Suppressor macrophage treated with lipopolysaccharide for 1 hour (primary cell): ENCODE results near the gene TMEM240.
A peak's percentile ranks its signal among the peaks of the same experiment; 100 is the strongest.
"Not testable (repeated sequence)": the region's sequence is repeated elsewhere in the genome, so short reads cannot be mapped to it uniquely, and the experiment has no call there.

Experiments used
- DNase-seq, 3 donors: peaks; one replicate each; pipeline ENCODE4 v3.0.0-alpha.2; 2020 to 2022

The TMEM240 gene

DNA sequence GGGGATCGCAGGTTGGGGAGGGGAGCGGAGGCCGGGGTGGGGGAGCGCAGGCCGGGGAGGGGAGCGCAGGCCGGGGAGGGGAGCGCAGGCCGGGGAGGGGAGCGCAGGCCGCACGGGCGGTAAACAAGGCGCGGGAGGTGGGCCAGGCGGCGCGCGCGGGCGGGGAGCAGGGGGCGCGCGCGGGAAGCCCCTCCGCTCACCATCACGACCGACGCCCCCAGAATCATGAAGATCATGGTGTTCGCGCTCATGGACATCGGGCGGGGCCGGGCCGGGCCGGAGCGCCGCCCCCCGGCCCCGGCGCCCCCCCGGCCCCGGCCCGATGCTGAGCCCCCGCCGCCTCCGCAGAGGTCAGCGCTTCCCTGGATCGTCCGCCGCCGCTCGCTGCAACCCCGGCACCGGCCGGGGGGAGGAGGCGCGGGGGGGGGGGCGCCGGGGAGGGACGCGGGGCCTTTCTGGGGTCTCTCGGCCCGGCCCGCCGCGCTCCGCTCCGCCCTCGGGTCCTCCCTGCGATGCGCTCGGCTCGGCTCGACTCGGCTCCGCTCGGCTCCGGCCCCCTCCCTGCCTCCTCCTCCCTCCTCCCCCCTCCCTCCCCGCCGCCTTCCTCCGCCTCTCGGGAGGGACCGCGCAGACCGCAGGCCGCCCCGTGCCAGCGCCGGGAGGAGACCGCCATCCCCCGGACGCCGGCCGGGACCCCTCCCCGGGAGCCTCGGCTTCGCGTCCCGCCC is at the start of gene TMEM240:
TSS of gene TMEM240 (minus strand) at position 535 of the 728 bp plus-strand sequence. CDS start at position 257, 278 bp downstream.
- peak in 2 of 3 donors; percentile 15 to 38 for DNase-seq

GRCh38 chr1:1583347-1584010 is 43.1 kb upstream of the TMEM240 start:
- DNase-seq: no peak

GRCh38 chr1:1582585-1583346 is 42.3 kb upstream of the TMEM240 start:
- no peak for DNase-seq

DNA sequence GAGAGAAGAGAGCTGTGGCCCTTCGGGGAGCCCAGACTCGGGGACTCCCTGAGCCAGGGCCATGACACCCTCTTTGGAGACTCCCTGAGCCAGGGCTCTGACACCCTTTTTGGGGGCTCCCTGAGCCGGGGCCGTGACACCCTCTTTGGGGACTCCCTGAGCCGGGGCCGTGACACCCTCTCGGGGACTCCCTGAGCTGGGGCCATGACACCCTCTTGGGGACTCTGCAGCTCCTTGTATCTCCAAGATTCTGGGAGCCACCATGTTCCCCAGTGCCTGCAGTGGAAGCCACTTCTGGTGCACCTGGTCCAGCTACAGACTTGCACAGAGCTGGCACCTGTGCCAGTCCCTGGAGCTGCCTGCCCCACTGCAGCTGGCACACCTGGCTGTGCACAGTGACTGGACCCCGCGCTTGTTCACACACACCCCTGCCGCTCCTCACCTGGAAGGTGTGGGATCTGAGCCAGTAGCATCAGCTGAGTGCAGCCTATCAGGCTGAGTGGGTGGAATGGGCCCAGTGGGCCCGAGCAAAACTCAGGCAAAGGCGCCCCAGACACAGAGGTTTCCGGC is 38.0 kb upstream of the TMEM240 start:
- DNase-seq: no peak

DNA sequence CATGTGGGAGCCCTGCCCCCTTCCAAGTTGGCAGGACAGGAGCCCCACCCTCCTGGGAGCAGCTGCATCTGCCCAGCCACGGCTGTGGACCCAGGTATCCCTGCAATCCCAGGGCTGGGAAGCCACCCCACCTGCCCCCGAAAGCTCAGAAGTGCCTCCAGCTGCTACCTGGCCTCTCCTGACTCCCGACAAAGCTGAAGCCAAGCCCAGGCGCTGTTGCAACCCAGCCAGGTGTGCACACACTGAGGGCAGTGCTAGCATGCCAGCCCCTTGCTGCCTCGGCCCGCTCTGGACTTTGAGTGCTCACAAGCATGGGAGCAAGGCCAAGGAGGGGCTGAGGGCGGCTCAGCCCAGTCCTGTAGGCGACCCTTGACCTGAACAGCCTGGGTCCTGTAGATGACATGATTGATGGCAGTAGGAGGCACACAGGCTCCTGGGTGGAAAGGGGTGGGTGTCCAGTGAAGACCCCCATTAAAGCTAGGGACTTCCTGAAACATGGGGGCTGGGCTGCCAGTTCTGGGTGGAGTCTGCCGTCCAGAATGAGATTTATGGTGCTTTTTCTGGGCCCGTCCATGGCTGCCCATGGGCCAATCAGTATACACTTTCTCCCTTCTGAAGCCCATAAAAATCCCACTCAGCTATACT is 37.1 kb upstream of the TMEM240 start:
- no peak for DNase-seq

DNA sequence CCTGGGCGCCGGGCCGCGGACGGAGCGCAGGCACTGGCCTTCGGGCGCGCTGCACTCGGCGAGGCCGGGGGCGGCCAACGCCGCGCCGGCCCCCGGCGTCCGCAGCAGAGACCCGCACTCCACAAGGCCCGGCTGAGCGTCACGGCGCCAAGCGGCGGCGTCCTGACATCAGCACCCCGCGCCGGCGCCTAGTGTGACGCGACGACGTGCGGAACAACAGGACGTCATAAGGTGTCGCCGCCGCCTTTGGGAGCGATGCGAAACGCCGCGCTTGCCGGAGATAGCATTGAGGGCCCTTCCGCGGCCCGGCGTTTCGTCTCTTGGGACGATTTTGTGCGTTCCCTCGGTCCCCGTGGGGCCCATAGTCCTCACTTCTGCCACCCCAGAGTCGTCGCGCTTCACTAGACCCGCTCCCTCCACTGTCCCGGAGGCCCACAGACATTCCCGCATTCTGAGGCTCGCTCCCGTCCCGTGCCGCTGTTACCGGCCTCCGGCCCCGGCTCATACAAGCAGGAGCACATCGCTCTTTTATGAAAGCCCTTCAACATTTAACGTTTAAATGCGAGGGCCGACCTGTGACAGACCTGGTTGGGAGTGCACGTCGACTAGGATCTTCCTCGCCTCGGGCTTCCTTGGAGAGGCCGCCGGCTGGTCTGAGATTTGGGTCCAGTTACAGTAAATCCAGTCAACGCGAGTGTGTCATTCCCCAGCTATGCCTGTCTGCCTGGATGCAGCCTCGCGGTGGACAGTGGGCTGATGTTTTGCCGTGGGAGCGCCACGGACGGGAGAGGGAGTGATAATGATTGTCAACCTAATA is 34.5 kb upstream of the TMEM240 start, which contains the start of gene SSU72:
TSS of gene SSU72 (minus strand) at position 143 of the 817 bp plus-strand sequence. CDS start 306 bp downstream, outside the sequence.
- peak; percentile 96 to 98 (median 97) for DNase-seq

DNA sequence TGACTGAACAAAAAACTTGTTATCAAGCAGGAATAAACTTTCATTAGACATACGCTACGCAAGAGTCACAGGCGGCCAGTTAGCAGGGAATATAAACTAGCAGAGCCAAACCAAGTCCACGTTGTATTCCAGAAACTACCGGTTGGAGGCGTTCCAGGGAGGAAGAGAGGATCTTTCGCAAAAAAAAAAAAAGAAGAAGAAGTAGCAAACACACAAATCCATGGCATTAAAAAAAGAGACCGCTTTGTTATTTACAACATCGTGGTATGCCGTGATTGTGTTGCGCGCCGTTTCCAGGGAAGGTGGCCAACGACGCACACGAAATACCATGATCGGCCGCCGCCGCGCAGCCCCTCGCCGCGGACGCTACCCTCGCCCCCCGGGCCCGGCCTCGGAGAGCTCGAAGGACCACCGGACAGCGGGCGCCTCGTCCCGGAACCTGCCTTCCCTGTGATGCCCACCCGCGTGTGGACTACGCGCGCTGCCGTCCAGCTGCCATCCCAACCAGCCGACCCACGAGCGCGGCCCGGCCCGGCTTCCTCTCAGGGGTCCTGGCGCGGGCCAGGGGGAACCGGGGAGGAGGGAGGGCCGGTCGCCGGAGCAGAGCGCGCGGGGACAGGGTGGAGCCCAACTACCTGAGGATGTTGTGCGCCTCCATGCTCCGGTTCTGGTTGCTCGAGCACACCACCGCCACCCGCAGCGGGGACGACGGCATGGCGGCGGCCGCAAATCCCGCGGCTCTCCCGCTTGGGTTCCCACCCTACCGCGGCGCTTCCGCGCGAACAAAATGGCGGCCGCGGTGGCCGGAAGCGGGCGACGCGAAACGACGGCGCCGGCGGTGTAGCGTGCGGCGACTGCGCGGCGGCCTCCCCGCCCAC is 33.7 kb upstream of the TMEM240 start:
- peak; percentile 84 to 94 (median 92) for DNase-seq

GRCh38 chr1:1569341-1569740 is 28.9 kb upstream of the TMEM240 start:
- no peak for DNase-seq

DNA sequence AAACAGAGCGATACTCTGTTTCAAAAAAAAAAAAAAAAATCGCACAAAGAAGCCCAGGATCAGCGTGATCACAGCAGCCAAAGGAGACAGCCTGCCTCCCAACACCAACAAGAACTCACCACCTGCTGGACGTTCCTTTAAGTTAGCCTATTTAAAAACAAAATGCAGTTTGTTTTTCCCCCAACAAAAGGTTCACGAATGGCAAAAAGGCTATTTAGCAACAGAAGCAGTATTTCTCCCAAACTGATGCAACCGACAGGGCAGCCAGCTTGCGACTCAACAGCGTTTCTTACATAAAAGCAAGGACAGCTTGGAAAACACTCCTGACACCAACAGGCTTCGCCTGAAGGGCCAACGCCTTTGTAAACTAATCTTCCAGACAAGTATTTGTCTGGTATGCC is 27.5 kb upstream of the TMEM240 start:
- no peak for DNase-seq

DNA sequence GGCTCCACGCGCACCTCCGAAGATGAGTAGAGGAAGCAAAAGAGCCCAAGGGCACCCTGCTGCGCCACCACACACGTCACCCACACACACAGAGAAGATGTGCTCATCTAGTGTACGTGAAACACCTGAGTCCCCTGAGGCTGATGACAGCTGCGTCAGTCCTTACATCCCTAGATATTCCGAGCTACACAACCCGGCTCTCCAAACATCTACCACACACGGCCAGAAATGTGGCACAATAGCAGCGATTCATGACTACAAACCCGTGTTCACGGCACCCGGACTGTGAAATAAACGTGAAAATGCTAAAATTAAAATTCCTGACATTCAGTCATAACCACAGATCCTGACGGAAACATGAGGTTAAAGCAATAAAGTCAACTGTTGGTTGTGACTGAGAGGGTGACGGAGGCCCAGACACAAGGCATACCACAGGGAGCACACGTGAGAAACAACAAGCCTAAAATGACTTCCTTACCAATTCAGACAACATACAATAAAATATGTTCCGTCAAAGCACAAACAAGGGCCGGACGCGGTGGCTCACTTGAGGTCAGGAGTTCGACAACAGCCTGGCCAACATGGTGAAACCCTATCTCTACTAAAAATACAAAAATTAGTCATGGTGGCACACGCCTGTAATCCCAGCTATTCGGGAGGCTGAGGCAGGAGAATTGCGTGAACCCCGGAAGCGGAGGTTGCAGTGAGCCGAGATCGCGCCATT is 26.9 kb upstream of the TMEM240 start:
- DNase-seq: no peak

DNA sequence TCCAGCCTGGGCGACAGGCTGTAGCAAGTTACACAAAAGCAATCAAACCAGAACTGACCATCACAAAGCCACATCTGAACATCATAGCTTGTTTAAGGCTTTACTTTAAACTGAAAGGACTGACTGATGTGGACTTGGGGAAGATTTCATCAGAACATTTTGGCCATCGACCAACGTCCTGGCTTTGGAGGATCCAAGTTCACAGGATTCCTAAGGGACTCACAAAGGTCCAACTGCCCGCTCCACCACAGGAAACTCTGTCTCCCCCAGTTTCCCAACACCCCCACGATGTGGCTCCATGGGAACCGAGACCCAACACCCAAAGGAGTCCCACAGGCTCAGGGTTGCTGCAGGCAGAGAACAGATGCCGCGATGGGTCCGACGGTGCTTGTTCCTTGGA is 24.9 kb upstream of the TMEM240 start:
- DNase-seq: no peak

DNA sequence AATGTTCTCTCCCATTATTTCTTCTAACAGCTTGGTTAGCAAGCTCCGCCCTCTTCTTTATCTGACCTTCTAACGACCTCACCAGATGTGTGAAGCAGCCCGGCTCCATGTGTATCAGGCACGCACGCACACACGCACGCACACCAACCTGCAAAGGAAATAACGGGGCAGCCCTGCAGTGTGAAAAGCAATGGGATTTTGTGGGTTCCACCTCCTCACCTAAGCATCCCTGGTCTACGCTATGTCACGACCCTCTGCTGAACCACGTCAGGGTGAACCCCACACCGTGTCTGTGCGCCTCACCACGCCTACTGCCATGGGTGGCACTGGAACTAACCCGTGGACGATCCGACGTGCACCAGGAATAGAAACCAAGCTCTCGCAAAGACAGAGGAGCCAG is 23.8 kb upstream of the TMEM240 start:
- no peak for DNase-seq

DNA sequence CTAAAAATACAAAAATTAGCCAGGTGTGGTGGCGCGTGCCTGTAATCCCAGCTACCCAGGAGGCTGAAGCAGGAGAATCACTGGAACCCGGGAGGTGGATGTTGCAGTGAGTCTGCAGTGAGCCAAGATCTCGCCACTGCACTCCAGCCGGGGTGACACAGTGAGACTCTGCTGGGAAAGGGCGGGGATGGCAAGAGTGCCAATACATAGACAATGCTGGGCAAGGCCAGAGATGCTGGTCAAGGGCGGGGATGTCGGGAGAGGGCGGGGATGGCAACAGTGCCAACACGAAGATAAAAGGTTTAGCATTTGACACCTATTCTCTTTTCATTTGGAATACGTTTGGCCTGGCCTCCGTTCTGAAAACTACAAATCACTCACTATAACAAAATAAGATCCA is 23.3 kb upstream of the TMEM240 start:
- DNase-seq: no peak

- no peak for DNase-seq
Measured at GRCh38 chr1:1562556-1563195, 22.3 kb upstream of the TMEM240 start.

- DNase-seq: no peak
Measured at GRCh38 chr1:1561801-1562470, 21.5 kb upstream of the TMEM240 start.

DNA sequence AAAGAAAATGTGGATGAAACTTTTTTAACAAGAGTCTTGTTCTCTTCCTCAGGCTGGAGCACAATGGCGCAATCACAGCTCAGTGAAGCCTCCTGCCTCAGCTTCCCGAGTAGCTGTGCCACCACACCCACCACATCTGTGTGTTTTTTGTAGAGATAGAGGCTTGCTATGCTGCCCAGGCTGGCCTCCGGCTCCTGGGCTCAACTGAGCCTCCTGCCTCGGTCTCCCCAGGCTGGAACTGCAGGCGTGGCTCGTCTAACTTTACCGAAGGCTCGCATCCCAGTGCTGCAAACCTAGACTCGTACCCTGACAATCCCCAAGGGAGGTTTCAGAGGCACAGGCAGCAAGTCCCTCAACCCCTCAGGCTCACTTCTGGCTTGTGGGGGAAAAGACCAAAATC is 19.8 kb upstream of the TMEM240 start:
- no peak for DNase-seq

DNA sequence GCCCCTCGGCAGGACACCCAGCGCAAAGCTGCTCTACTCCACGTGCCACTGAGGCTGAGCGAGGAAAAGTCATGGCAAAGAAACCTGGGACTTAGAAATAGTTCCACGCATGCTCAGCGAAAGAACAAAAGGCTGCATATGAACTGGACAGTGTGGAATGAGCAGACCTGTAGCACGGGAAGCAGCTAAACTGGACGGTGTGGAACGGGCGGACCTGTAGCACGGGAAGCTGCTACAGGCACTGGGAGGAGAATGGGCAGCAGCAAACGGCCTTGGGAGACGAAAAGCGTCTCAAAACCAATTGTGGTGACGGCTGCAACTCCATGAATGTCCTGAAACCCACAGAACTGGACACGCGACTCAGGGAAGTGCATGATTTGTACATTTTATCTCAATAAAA is 18.6 kb upstream of the TMEM240 start:
- DNase-seq: no peak

DNA sequence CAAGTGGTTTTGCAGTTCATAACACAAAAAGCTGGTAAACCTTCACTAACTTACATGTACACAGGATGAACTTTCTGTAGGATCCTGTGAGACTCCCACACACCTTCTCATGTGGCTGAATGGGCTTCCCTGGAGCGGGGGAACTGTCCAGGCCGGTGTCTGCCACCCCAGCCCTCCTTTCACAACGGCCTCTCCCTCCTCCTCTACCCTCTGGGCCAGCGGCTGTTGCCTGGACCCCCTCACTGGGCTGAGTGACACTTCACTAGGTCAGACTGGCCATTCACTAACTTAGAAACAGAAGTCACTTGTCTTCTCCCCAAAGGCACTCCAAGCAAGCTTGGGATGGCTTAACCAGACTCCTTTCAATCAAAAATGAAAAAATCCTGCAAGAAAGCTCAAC is 18.2 kb upstream of the TMEM240 start:
- no peak for DNase-seq

DNA sequence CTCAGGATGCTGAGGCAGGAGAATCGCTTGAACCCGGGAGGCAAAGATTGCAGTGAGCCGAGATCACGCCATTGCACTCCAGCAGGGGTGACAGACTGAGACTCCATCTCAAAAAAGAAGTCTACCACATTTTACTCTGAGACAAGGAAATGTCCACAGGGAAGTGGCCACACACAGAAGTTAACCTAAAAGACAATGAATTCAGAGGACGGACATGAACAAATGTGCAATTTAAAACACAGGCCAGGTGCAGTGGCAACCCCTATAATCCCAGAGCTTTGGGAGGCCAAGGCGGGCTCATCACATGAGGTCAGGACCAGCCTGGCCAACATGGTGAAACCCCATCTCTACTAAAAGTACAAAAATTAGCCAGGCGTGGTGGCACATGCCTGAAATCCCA is 17.3 kb upstream of the TMEM240 start:
- not testable (repeated sequence) for DNase-seq
